A172 (cell line): ENCODE data around the gene VILL. TPM values are rescaled to one million over a fixed set of nuclear protein-coding genes. Genes with fewer than 3 reads are reported as not detected.

Source experiments
- DNase-seq: peaks from one replicate; pipeline ENCODE4 v3.0.0-alpha.2; 2015; ENCODE audit warnings: low spot score
- total RNA-seq: library from RNA; depleted of rRNA; stranded (reverse); fragments of >200 nt; shearing (Covaris generic); gene quantifications from 2 replicates; pipeline ENCODE4 v1.2.3, GENCODE V29; 2014; rRNA removed

Gene VILL
- 0.07 and 1.7 TPM in 2 replicates for total RNA-seq

DNA sequence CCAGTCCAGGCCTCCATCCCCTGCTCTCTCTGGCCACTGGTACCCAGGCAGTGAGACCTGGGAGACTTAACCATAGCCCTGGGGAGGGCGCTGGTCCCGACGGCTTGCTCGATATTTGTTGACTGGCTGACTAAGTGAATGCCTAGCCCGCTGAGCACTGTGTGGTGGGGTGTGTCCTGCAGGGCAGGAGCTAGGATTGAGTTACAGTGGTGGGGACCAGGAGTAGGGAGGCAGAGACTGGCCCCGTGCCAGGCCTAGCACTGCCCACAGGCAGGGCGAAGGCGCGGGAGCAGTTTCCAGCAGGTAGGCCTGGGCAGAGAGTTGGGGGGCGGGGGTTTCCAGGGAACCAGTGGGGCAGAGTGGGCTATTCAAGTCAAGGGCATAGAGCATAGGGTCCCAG is at the start of gene VILL:
VILL (plus strand) TSS at position 260 of the 400 bp plus-strand sequence. CDS start 2,887 bp downstream, outside the sequence.
- DNase-seq: no peak

DNA sequence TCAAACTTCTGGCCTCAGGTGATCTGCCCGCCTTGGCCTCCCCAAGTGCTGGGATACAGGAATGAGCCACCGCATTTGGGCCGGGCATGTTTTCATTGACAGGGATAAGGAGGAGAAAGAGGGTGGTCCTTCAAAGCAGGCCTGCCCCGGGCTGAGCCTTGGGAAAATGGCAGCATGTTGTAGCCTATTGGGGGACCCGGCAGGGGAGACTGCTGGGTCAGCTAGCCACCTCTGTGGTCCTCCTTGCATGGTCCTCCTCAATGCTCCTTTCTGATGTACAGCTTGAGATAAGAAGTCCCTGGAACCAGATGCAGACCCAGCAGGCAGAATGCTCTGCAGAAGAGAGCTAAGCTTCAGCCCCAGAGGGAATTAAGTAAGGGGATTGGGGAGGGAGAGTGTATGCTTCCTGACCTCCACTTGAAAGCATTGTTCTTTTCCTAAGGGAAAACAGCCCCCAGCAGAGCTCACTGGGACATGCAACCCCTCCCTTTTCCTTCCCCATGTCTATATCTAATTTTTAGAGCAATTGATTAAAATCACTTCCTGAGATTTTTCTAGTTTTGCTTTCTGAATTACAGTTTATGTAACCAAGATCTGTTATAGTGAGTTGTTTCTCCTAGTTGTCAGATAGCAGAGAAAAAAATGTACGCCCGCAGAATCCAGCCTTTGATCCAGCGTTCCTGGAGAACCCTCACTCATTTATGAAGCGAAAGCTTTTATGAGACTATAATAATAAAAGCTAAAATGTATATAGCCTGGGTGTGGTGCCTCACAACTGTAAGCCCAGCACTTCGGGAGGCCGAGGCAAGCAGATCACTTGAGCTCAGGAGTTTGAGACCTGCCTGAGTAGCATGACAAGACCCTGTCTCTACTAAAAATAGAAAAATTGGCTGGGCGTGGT is 48.7 kb upstream of the VILL start:
- no peak for DNase-seq

- no peak for DNase-seq
Measured at GRCh38 chr3:37942646-37943045, 47.9 kb upstream of the VILL start.

- DNase-seq: no peak
Measured at GRCh38 chr3:37943126-37943525, 47.5 kb upstream of the VILL start.

DNA sequence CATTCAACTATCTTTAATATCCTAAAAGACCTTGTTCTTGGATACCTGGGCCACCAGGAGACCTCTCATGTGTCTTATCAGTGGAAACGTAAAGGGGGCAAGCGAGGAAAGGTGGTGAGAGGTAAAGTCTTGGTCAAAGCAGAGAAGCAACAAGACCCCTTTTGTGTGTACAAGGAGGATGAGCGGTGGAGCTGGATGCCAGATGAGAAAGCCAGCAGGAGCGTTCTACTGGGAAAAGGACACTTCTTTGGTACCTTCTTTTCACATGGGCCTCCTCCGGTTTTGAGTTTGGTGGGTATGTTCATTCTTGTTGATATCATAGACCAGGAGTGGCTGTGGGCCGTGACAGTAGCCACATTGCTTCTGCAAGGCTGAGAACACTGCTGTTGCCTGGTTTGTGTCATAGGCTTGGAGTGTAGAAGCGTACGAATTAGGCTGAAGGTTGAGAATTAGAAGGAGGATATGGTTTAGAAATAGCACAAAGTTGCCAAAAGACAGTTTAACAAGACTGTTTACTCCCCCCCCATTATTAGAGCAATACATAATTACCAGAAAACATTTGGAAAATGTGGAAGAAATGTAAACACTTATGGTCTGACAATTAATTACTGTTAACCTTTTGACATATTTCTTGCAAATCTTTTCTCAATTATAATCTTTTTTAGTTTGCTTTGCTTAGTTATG is 46.8 kb upstream of the VILL start:
- no peak for DNase-seq

GRCh38 chr3:37944391-37944842 is 46.2 kb upstream of the VILL start:
- no peak for DNase-seq

DNA sequence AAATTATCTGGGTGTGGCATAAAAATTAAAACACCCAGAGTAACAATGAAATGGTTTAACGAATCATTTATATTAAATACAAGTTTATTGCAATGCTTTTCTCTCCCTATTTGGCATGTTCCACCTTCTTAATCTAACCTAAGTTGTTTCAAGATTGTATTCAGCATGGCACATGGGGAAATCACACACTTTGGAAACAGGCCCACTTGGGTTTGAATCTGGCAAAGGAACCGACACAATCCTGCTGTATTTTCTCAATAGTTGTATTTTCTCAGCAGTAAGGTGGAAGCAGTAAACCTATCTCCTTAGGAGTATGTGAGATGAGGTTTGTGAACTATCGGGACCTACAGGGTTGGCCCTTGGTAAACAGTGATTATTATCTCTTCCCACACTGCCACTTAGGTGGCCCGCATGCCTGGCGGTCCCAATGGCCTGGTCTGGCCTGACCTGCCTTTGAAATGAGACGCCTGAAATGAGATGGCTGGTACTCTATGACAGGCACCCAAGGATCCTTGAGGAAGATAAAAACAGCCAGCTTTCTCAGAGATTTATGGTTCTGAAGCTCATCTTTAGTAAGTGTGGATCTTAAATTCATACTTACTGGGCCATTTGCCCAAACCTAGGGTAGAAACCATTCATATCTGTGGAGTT is 45.3 kb upstream of the VILL start:
- no peak for DNase-seq

DNA sequence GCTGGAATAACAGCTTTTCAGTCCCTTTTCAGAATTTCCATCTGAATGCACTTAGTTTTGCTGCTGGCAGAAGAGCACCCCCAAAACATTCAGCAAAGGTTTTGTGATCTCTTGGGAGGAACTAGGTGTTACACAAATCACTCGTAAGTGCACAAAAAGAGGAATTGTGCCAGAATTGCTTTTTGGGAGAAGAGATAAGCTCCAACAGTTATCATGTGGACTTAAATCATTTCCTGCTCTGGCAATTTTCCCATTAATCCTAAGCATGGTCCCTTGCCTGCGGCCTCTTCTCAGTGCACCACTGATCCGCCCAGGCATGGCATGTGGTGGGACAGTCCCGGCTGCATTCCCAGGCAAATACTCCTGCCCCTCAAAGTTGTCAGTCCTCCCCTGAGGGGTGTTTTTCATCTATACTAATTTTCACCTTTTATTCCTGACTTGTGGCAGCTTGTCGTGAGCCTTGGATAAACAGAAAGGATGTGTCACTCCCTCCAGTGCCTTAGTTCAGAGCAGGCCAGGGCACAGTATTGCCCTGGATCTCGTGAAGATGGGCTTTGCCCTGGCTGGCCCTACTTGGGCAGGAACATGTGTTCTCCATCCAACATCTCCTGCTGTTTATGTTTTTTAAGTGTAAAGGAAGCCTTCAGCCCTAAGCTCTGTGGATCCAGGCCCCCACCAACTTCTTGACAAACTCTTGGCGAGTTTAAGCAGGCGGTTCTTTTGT is 44.6 kb upstream of the VILL start:
- DNase-seq: peak; percentile 83

- no peak for DNase-seq
Measured at GRCh38 chr3:37946531-37946889, 44.1 kb upstream of the VILL start.

GRCh38 chr3:37949866-37950265 is 40.7 kb upstream of the VILL start:
- DNase-seq: no peak

- DNase-seq: no peak
Measured at GRCh38 chr3:37952564-37952963, 38.0 kb upstream of the VILL start.

DNA sequence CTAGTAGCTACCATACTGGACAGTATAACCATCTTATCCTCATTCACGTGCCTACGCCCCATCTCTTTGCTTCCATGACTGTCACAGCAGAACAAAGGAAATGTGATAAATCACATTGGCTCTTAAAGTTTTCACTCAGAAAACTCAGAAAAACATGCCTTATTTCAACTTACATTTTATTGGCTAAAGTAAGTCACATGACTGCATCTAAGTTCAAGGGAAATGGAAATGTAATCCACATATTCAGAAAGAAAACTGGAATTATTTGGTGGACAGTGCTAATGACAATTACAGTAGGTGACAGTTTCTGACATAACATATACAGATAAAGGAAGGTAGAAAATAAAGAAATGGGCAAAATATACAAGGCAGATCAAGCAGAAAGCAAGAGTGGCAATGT is 37.4 kb upstream of the VILL start:
- no peak for DNase-seq

- no peak for DNase-seq
Measured at GRCh38 chr3:37953707-37954394, 36.7 kb upstream of the VILL start.

DNA sequence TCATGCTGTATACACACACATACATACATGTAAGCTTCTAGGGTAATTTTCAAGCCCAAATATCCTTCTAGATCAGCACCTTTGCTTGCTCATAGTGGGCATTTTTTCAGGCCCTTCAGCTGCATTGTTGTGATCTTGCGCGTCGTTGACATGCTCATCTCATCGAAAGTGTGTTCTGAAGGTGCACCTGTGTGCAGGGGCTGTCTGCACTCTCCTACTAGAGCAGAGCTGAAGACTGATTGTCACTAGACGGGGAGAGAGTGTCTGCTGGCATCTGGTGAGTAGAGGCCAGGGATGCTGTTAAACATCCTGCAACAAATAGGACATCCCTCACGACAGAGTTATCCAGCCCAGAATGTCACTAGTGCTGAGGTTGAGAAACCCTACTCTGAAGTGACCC is 35.7 kb upstream of the VILL start:
- no peak for DNase-seq

- no peak for DNase-seq
Measured at GRCh38 chr3:37955918-37956707, 34.5 kb upstream of the VILL start.

DNA sequence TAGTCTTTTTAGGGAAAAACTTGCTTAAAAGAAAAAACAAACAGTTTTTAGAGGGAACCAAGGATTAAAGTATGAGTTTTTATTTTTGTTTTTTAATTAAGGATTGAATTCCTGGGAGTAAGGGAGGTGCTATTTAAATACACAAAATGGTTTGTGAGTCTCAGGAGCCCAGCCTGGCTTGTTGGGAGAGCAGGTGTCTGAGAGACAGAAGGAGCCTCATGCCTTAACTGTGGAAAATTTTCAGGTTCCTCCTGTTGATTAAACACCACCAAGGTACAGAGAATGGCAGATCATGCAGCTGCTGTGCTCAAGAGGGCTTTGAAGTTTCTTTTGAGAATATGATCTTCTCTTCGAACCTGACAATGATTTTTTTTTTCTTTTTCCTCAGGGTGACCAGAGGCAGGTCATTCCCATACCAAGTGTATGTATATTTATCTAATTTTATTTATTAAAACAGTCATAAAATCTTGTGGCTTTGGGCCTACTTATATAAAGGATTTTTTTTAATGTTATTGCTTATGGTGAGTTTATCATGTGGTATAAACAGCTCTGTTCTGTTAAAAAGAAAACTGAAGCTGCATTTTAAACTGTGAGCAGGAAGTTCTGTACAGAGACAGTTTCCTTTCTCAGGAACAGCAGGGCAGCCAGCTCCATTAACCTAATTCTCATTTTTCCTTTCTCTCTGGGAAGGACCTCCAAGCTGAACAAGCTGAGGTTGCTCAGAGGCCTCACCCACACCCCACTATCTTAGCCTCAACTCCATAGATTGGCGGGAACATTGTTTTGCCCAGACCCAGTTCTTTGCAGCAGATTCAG is 33.7 kb upstream of the VILL start:
- DNase-seq: no peak

DNA sequence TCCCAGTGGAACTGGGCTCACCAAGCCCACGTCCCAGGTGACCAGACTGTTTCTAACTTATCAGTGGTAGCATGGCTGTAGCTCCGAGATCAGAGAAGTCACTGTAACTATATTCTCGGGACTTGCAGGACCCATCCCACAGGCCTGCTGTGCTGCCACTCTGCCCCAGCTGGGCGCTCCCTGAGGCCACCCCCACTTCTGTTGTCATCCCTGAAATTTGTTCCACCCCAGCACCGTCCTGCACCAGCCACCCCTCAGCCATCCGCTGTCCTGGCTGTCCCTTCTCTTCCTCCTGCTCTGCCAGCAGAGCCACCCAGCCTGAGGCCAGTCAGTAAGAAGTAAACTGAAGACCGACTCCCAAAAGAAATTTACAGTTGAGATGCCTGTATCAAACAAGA is 33.0 kb upstream of the VILL start:
- no peak for DNase-seq

GRCh38 chr3:37961622-37962431 is 28.8 kb upstream of the VILL start:
- DNase-seq: peak; percentile 43

- no peak for DNase-seq
Measured at GRCh38 chr3:37963016-37963415, 27.6 kb upstream of the VILL start.
